ENCODE results near the gene UGT1A3. TPM values are rescaled to one million over a fixed set of nuclear protein-coding genes. Genes with fewer than 3 reads are reported as not detected.
"Not testable (repeated sequence)": the region's sequence is repeated elsewhere in the genome, so short reads cannot be mapped to it uniquely, and the experiment has no call there.

Gene UGT1A3
- total RNA-seq, 2 experiments from 2014 or later: not detected

GRCh38 chr2:233712611-233713261 is 16.1 kb upstream of the UGT1A3 start, which contains the start of gene UGT1A5:
Gene UGT1A5 (plus strand): TSS chr2:233712907. CDS start chr2:233712992, 85 bp downstream.
- Mint-ChIP-seq H3K27ac (no peak within 1 kb of the TSS), H3K36me3 (no peaks in the 10 kb centered on the region), H3K9me3 (no peaks in the 10 kb centered on the region), H3K4me3 (no peak within 1 kb of the TSS), H3K27me3 (peaks cover 30% of the 10 kb centered on the region), H3K4me1 (ENCODE audit: low read depth) (no peaks in the 10 kb centered on the region)
- DNase-seq: no peak
- intact Hi-C loops (cut with micrococcal nuclease): loop anchor here (10.0 kb wide), 1 partner anchor 308 kb away; no protein-coding TSS in a partner anchor
- CTCF ChIA-PET: interaction anchor here (2.6 kb wide), 1 partner anchor 111 kb away, joined by 6 read pairs; no protein-coding TSS in a partner anchor
- POLR2A ChIA-PET: no interaction called here

- H3K27me3 Mint-ChIP-seq: peaks cover 30% of the 10 kb centered on the region
- CTCF ChIA-PET: interaction anchor here (2.6 kb wide), 1 partner anchor 111 kb away, joined by 6 read pairs; no protein-coding TSS in a partner anchor
- intact Hi-C loops (cut with micrococcal nuclease): loop anchor here (10.0 kb wide), 1 partner anchor 308 kb away; no protein-coding TSS in a partner anchor
Observed at GRCh38 chr2:233713262-233713615, 15.6 kb upstream of the UGT1A3 start.

DNA sequence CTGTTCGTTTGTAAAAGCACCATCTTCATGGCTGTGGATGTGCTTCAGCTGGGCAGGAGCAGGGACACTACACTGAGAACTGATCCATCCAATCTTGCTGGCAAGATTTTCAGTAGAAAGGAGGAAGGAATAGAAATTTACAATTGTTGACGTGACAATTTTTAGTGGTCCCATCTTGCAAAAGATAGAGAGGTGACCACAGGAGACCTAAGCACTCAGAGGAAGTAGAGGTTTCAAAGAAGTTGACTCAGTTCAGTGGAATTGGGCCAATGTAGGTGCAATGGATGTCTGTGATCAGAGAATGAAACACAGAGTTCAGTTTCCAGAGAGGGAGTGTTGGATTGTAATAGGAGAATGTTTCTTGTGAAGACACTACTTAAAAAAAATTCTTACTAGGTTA is 14.7 kb upstream of the UGT1A3 start:
- Mint-ChIP-seq H3K27me3 (peaks cover 33% of the 10 kb centered on the region), H3K9me3 (no peaks in the 10 kb centered on the region), H3K4me3 (no peak overlapping the region), H3K4me1 (ENCODE audit: low read depth) (no peaks in the 10 kb centered on the region), H3K27ac (no peak overlapping the region), H3K36me3 (no peaks in the 10 kb centered on the region)
- no peak for DNase-seq
- CTCF ChIA-PET: no interaction called here
- intact Hi-C loops (cut with micrococcal nuclease): loop anchor here (10.0 kb wide), 1 partner anchor 309 kb away; no protein-coding TSS in a partner anchor
- POLR2A ChIA-PET: no interaction called here

More at GRCh38 chr2:233713262-233713615, 15.6 kb upstream of the UGT1A3 start:
- no peaks in the 10 kb centered on the region for H3K4me1 Mint-ChIP-seq (ENCODE audit: low read depth)
- H3K9me3 Mint-ChIP-seq: no peaks in the 10 kb centered on the region
- H3K4me3 Mint-ChIP-seq: no peak overlapping the region
- no peak for DNase-seq
- POLR2A ChIA-PET: no interaction called here
- no peak overlapping the region for H3K27ac Mint-ChIP-seq
- no peaks in the 10 kb centered on the region for H3K36me3 Mint-ChIP-seq

GRCh38 chr2:233718552-233718951 is 10.3 kb upstream of the UGT1A3 start, which contains the start of gene UGT1A4:
Gene UGT1A4 (plus strand): TSS chr2:233718736. CDS start chr2:233718821, 85 bp downstream.
- no peak for DNase-seq
- peaks cover 30% of the 10 kb centered on the region for H3K27me3 Mint-ChIP-seq
- no peak within 1 kb of the TSS for H3K27ac Mint-ChIP-seq
- H3K36me3 Mint-ChIP-seq: no peaks in the 10 kb centered on the region
- ChIA-PET CTCF (interaction anchor here (1.1 kb wide), 1 partner anchor 727 kb away, joined by 3 read pairs; no protein-coding TSS in a partner anchor), POLR2A (no interaction called here)
- H3K9me3 Mint-ChIP-seq: no peaks in the 10 kb centered on the region
- no peak within 1 kb of the TSS for H3K4me3 Mint-ChIP-seq
- intact Hi-C loops (cut with micrococcal nuclease): loop anchor here (10.0 kb wide), 1 partner anchor 314 kb away; no protein-coding TSS in a partner anchor
- no peaks in the 10 kb centered on the region for H3K4me1 Mint-ChIP-seq (ENCODE audit: low read depth)

GRCh38 chr2:233736868-233737653 is 8.2 kb downstream of the UGT1A3 start:
- H3K4me1 Mint-ChIP-seq (ENCODE audit: low read depth); DNase-seq; H3K36me3 Mint-ChIP-seq; H3K4me3 Mint-ChIP-seq; H3K27ac Mint-ChIP-seq; intact Hi-C loops (cut with micrococcal nuclease); H3K9me3 Mint-ChIP-seq: not testable (repeated sequence)
- H3K27me3 Mint-ChIP-seq: peaks cover 15% of the 10 kb centered on the region
- ChIA-PET POLR2A (interaction anchor here (0.6 kb wide), 1 partner anchor 781 kb away, joined by 3 read pairs; no protein-coding TSS in a partner anchor), CTCF (interaction anchor here (2.4 kb wide), 1 partner anchor 26 kb away, joined by 6 read pairs; no protein-coding TSS in a partner anchor)

DNA sequence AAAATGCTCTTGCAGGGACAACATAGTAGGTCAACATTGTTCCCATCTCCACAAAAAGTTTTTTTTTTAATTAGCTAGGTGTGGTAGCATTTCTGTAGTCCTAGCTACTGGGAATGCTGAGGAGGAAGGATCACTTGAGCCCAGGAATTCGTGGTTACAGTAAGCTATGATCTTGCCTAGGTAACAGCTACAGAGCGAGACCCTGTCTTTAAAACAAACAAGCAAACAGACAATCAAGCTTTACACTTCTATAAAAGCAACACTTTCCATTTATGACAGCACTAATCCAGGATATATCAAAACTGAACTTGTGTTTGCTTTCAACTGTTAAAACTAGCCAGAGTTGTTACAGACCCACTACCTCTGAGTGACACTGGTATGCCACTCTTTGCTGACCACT is 12.0 kb downstream of the UGT1A3 start:
- Mint-ChIP-seq H3K36me3 (no peaks in the 10 kb centered on the region), H3K9me3 (no peaks in the 10 kb centered on the region), H3K4me1 (ENCODE audit: low read depth) (no peaks in the 10 kb centered on the region), H3K4me3 (no peak overlapping the region), H3K27ac (no peak overlapping the region), H3K27me3 (peaks cover 10% of the 10 kb centered on the region)
- intact Hi-C loops (cut with micrococcal nuclease): no loop called here
- DNase-seq: no peak
- ChIA-PET POLR2A (no interaction called here), CTCF (no interaction called here)

DNA sequence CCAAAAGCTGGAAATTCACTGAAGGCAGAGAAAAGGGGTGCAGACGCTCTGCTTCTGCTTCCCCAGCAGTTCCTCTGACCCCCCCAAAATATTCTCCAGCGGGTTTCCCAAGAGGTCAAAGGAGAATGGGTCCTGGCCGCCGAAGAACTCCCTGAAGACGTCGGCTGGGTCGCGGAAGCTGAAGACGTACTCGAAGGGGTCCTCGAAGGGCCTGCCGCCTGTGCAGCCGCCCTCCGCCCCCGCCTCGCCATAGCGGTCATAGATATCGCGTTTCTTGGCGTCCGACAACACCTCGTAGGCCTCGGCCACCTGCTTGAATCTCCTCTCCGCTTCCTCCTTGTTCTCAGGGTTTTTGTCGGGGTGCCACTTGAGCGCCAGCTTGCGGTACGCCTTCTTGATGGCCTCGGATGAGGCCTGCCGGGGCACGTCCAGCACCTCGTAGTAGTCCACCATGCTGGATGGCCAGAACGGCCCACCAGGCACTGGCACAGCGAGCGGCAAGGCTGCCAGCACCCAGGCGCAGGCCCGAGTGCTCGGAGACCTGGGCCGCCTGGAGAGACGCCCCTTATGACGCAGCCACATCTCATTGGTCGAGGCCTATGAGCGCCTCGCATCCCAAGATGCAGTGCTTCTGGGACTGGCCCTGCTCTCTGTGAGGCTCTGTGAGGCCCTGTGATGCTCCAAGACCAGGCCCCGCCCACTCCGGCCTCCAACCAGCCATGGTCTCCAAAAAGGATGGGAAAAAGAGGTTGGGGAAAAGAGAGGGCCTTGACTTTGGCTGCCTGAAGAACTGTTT is 14.8 kb downstream of the UGT1A3 start:
- intact Hi-C loops (cut with micrococcal nuclease): no loop called here
- no peaks in the 10 kb centered on the region for H3K9me3 Mint-ChIP-seq
- ChIA-PET POLR2A (no interaction called here), CTCF (no interaction called here)
- peaks cover 4% of the 10 kb centered on the region for H3K27me3 Mint-ChIP-seq
- H3K4me3 Mint-ChIP-seq: no peak overlapping the region
- no peaks in the 10 kb centered on the region for H3K36me3 Mint-ChIP-seq
- H3K4me1 Mint-ChIP-seq (ENCODE audit: low read depth): no peaks in the 10 kb centered on the region
- no peak overlapping the region for H3K27ac Mint-ChIP-seq
- no peak for DNase-seq

DNA sequence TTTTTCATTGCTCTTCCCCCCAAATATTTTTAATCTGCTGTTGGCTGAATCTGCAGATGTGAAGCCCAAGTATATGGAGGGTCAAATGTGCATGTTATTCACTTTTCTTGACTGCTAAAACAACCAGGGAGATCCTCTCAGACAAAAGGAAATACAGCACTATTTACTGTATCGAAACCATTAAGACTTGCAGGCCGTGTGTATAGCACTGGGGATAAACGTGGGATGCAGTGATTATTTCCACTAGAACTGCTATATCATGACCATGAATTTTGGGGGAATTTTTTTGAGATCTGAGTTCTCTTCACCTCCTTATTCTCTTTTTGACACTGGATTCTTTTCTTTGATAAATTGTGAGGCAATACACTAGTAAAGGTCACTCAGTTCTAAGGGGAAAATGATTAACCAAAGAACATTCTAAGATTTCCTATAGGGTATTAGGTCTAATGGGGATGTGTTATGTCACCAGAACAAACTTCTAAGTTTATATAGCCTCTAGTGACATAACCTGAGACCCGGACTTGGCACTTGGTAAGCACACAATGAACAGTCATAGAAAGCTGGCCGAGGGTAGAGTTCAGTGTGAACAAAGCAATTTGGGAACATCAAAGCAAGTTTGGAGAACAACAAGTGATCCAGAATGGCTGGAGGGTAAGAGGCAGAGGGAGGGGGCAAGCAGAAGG is 16.4 kb downstream of the UGT1A3 start:
- Mint-ChIP-seq H3K27me3 (peaks cover 5% of the 10 kb centered on the region), H3K9me3 (no peaks in the 10 kb centered on the region), H3K27ac (no peak overlapping the region), H3K4me3 (no peak overlapping the region), H3K4me1 (ENCODE audit: low read depth) (no peaks in the 10 kb centered on the region), H3K36me3 (no peaks in the 10 kb centered on the region)
- ChIA-PET CTCF (no interaction called here), POLR2A (no interaction called here)
- no peak for DNase-seq
- intact Hi-C loops (cut with micrococcal nuclease): no loop called here

GRCh38 chr2:233745838-233746237 is 17.0 kb downstream of the UGT1A3 start:
- POLR2A ChIA-PET; H3K36me3 Mint-ChIP-seq; H3K9me3 Mint-ChIP-seq; DNase-seq; H3K27me3 Mint-ChIP-seq; H3K4me3 Mint-ChIP-seq; intact Hi-C loops (cut with micrococcal nuclease); H3K27ac Mint-ChIP-seq; CTCF ChIA-PET; H3K4me1 Mint-ChIP-seq (ENCODE audit: low read depth): not testable (repeated sequence)

DNA sequence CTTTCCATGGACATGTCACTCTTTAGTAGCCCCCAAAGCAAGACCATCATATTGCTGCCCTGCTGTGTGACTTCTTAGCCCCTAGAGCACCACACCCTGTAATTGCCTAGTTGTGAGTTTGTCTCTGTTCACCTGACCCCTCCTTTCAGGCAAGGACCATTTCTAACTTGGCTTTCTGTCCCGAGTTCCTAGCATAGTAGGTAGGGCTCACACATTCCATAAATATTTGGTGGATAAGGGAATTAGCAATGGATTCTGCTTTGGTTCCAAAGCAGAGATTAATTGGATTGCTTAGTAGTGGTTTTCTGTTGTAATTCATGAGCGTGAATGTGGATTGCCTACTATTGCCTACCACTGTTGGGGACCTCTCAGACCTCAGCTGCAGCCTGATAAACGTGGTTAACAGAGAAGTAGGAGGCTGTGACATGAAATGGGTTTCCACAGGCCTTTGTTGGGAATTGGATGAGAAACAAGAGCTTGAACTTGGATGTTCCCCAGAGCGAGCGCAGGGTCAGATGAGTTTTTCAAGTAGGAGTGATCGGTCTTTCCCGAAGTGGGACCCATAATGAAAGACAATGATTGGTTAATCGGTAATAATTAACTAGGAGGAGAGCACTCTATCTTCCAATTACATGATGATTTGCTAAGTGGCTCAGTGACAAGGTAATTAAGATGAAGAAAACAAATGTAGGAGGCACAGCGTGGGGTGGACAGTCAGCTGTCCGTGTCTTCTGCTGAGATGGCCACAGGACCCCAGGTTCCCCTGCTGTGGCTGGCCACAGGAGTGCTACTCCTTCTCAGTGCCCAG is 17.8 kb downstream of the UGT1A3 start:
- ChIA-PET CTCF (interaction anchor here (0.6 kb wide), 1 partner anchor 204 kb away, joined by 4 read pairs; no protein-coding TSS in a partner anchor), POLR2A (no interaction called here)
- Mint-ChIP-seq H3K27me3 (peaks cover 5% of the 10 kb centered on the region), H3K4me3 (no peak overlapping the region), H3K9me3 (peaks cover 2% of the 10 kb centered on the region), H3K36me3 (no peaks in the 10 kb centered on the region), H3K27ac (no peak overlapping the region), H3K4me1 (ENCODE audit: low read depth) (no peaks in the 10 kb centered on the region)
- DNase-seq: no peak
- intact Hi-C loops (cut with micrococcal nuclease): no loop called here

- H3K27ac Mint-ChIP-seq: no peak overlapping the region
- H3K4me3 Mint-ChIP-seq: no peak overlapping the region
- DNase-seq: no peak
- ChIA-PET POLR2A (no interaction called here), CTCF (interaction anchor here (0.6 kb wide), 1 partner anchor 204 kb away, joined by 4 read pairs; no protein-coding TSS in a partner anchor)
- no peaks in the 10 kb centered on the region for H3K36me3 Mint-ChIP-seq
- no peaks in the 10 kb centered on the region for H3K4me1 Mint-ChIP-seq (ENCODE audit: low read depth)
- peaks cover 5% of the 10 kb centered on the region for H3K27me3 Mint-ChIP-seq
- peaks cover 2% of the 10 kb centered on the region for H3K9me3 Mint-ChIP-seq
- intact Hi-C loops (cut with micrococcal nuclease): no loop called here
Observed at GRCh38 chr2:233747283-233747544, 18.4 kb downstream of the UGT1A3 start.

All from activated CD4-positive, alpha-beta memory T cell treated with anti-CD3 and anti-CD28 coated beads for 36 hours (primary cell).